ENCODE measurements around the gene CAP2.
"Not testable (repeated sequence)": the region's sequence is repeated elsewhere in the genome, so short reads cannot be mapped to it uniquely, and the experiment has no call there.

CAP2 gene

DNA sequence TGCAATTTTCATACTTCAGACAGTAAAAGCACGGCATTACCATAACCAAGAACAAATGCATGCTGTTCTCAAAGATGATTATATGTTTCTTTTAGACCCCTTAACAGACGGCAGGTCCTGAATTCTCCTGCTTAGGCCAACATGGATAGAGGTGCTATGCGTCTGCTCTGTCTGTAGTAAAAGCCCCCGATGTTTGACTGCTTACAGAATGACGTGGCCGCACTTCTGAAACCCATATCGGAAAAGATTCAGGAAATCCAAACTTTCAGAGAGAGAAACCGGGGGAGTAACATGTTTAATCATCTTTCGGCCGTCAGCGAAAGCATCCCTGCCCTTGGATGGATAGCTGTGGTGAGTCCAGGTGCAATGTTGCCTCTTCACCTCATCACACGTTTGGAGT lies 113.6 kb downstream of the CAP2 start:
- no peak for ATAC-seq
- Mint-ChIP-seq H3K4me1 (no peaks in the 10 kb centered on the region), H3K27me3 (no peaks in the 10 kb centered on the region), H3K4me3 (no peak overlapping the region), H3K36me3 (no peaks in the 10 kb centered on the region), H3K27ac (no peak overlapping the region), H3K9me3 (no peaks in the 10 kb centered on the region)

DNA sequence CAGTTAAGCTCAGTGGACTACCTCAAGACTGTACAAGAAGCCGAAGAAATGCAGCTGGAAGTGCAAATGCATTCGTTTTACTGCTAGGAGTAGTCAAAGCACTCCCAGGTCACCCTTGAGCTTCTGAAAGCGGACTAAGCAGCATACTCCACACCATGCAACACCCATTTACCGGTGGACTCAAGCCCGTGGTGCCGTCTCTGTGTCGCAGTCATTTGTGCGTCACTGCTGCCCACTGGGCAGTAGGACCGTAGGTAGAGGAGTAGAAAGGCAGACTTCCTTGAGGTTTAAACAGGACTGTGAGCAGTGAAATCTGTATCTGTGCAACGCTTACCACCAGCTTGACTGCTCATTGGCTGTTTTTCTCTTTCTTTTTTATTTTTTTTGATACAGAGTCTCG lies 117.7 kb downstream of the CAP2 start:
- Mint-ChIP-seq H3K27me3 (peaks cover 9% of the 10 kb centered on the region), H3K4me1 (no peaks in the 10 kb centered on the region), H3K4me3 (no peak overlapping the region), H3K9me3 (no peaks in the 10 kb centered on the region), H3K36me3 (no peaks in the 10 kb centered on the region), H3K27ac (no peak overlapping the region)
- no peak for ATAC-seq

GRCh38 chr6:17511580-17511979 lies 118.2 kb downstream of the CAP2 start:
- Mint-ChIP-seq H3K9me3 (no peaks in the 10 kb centered on the region), H3K27ac (no peak overlapping the region), H3K4me1 (no peaks in the 10 kb centered on the region), H3K4me3 (no peak overlapping the region), H3K27me3 (peaks cover 9% of the 10 kb centered on the region), H3K36me3 (no peaks in the 10 kb centered on the region)
- no peak for ATAC-seq

DNA sequence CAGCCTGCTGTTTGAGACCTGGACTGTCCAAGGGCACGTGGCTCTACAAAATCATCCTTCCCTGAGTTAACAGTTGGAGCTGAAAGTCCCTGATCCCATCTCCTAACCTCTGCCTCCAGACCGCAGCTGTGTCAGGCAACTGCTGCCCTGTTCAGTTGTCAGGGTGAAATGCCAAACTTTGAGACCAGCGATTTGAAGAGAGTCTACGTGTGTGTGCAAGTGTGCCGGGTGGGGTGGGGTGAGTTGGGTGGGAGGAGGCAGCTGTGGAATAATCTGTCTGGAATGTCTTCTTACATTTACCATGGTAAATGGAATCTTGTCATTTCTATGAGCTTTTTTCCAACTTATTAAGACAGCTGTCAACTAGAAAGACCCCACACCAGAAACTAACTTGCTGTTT lies 125.7 kb downstream of the CAP2 start:
- no peaks in the 10 kb centered on the region for H3K4me1 Mint-ChIP-seq
- no peak overlapping the region for H3K4me3 Mint-ChIP-seq
- H3K27ac Mint-ChIP-seq = no peak overlapping the region
- no peak for ATAC-seq
- H3K36me3 Mint-ChIP-seq = no peaks in the 10 kb centered on the region
- no peaks in the 10 kb centered on the region for H3K9me3 Mint-ChIP-seq
- H3K27me3 Mint-ChIP-seq = peaks cover 11% of the 10 kb centered on the region

DNA sequence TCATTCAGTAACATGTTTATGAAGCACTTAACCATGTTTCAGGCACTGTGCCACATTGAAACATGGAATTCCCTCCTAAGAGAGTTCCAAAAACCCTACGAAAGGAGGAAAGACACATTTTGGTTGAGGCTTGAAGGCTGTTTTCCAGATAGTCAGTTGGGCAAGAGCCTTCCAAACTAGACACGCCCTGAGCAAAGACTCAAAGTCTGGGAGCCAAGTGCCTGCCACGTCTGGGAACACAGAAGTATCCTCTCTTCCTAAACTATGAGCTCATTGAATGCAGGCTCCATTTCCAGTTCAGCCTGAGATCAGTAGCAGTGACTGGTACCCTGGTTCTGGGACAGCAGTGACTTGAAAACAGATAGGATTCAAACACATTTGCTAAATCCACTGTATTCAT lies 132.2 kb downstream of the CAP2 start:
- no peak for ATAC-seq
- Mint-ChIP-seq H3K9me3 (peaks cover 3% of the 10 kb centered on the region), H3K27ac (no peak overlapping the region), H3K4me1 (no peaks in the 10 kb centered on the region), H3K27me3 (peaks cover 10% of the 10 kb centered on the region), H3K36me3 (no peaks in the 10 kb centered on the region), H3K4me3 (no peak overlapping the region)

DNA sequence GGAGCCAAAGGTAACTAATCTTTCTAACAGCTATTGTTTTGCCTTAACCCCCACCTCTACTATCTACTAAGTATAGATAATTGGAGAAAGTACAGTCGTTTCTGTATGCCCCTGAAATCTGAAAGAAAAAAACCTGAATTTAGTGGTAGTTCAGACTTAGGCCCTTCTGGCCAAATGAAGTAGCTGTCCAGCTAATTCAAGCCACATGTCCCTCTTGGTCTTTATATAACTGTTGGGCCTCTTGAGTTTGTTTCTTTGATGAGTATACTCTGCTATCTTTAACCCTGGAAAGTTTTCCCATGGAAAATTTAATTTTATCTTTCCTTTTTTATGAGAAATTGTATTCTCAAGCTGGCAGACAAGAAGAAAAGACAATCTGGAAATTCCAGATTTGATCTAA lies 133.7 kb downstream of the CAP2 start:
- no peak for ATAC-seq
- Mint-ChIP-seq H3K36me3 (no peaks in the 10 kb centered on the region), H3K27me3 (peaks cover 10% of the 10 kb centered on the region), H3K4me3 (no peak overlapping the region), H3K9me3 (peaks cover 3% of the 10 kb centered on the region), H3K27ac (no peak overlapping the region), H3K4me1 (no peaks in the 10 kb centered on the region)

- no peaks in the 10 kb centered on the region for H3K4me1 Mint-ChIP-seq
- no peaks in the 10 kb centered on the region for H3K36me3 Mint-ChIP-seq
- H3K9me3 Mint-ChIP-seq = peaks cover 2% of the 10 kb centered on the region
- H3K27ac Mint-ChIP-seq = no peak overlapping the region
- ATAC-seq = no peak
- no peak overlapping the region for H3K4me3 Mint-ChIP-seq
- H3K27me3 Mint-ChIP-seq = peaks cover 9% of the 10 kb centered on the region
These were observed 137.0 kb downstream of the CAP2 start for GRCh38 chr6:17530321-17530835.

- Mint-ChIP-seq H3K27me3 (peaks cover 21% of the 10 kb centered on the region), H3K9me3 (no peaks in the 10 kb centered on the region), H3K4me1 (no peaks in the 10 kb centered on the region), H3K27ac (no peak overlapping the region), H3K36me3 (no peaks in the 10 kb centered on the region), H3K4me3 (no peak overlapping the region)
- peak; percentile 58 for ATAC-seq
These were observed 143.2 kb downstream of the CAP2 start for GRCh38 chr6:17536586-17536985.

DNA sequence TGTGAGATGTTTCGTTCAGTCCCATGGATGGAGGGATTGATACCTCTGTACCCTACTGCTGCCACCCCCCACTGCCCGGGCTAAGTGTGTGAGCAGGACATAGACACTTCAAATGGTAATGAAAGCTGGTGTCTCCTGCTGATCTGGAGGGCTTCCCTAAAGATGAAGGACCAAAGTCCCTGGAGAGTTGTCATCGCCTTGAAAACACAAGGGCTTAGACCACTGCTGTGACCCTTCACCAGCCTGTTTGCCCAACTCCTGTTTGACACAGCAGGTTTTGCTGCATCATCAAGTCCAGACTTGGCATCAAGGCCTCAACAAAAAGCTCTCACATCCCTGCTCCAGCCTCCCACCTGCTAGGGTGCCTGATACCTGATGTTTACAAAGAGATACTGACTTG lies 148.8 kb downstream of the CAP2 start:
- Mint-ChIP-seq H3K27ac (no peak overlapping the region), H3K36me3 (no peaks in the 10 kb centered on the region), H3K9me3 (no peaks in the 10 kb centered on the region), H3K4me1 (no peaks in the 10 kb centered on the region), H3K4me3 (no peak overlapping the region), H3K27me3 (peaks cover 13% of the 10 kb centered on the region)
- no peak for ATAC-seq

DNA sequence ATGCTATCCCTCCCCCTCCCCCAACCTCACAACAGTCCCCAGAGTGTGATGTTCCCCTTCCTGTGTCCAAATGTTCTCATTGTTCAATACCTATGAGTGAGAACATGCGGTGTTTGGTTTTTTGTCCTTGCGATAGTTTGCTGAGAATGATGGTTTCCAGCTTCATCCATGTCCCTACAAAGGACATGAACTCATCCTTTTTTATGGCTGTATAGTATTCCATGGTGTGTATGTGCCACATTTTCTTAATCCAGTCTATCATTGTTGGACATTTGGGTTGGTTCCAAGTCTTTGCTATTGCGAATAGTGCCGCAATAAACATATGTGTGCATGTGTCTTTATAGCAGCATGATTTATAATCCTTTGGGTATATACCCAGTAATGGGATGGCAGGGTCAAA lies 152.3 kb downstream of the CAP2 start:
- H3K4me3 Mint-ChIP-seq, H3K9me3 Mint-ChIP-seq, H3K36me3 Mint-ChIP-seq, H3K27ac Mint-ChIP-seq, ATAC-seq, H3K4me1 Mint-ChIP-seq: not testable (repeated sequence)
- H3K27me3 Mint-ChIP-seq = peaks cover 14% of the 10 kb centered on the region

DNA sequence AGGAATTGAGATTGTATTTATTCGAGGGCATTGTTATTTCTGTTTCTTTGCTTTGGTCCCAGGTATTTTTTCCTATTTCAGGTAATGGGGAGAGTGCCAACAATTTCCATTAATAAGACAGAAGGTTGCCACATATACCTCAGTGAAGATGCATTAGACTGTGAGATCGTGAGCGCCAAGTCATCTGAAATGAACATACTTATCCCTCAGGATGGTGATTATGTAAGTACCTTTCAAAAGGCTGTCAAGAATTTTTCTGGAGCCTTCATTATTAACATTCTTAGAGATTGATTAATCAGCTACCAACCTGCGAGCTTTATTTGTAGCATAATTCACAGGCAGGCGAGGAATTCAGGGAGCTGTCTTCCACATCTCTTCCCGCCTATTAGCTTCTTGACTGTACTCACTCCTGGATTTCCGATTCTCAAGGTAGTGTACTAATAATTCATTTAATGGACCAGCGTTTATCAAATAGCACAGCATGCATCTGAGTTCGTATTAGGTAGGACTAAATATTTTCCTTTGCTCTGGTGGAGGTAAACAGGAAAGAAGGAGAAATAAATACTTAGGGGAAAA lies 158.1 kb downstream of the CAP2 start:
- no peak for ATAC-seq

GRCh38 chr6:17552861-17553260 lies 159.5 kb downstream of the CAP2 start:
- ATAC-seq = no peak
- peaks cover 16% of the 10 kb centered on the region for H3K27me3 Mint-ChIP-seq
- no peaks in the 10 kb centered on the region for H3K4me1 Mint-ChIP-seq
- H3K27ac Mint-ChIP-seq = no peak overlapping the region
- H3K4me3 Mint-ChIP-seq = no peak overlapping the region
- no peaks in the 10 kb centered on the region for H3K9me3 Mint-ChIP-seq
- H3K36me3 Mint-ChIP-seq = no peaks in the 10 kb centered on the region

More for the DNA sequence above, 158.1 kb downstream of the CAP2 start:
- H3K27me3 Mint-ChIP-seq = peaks cover 23% of the 10 kb centered on the region
- no peaks in the 10 kb centered on the region for H3K4me1 Mint-ChIP-seq
- no peaks in the 10 kb centered on the region for H3K9me3 Mint-ChIP-seq
- H3K4me3 Mint-ChIP-seq = no peak overlapping the region
- no peak overlapping the region for H3K27ac Mint-ChIP-seq
- H3K36me3 Mint-ChIP-seq = no peaks in the 10 kb centered on the region

GRCh38 chr6:17556014-17556413 lies 162.6 kb downstream of the CAP2 start:
- Mint-ChIP-seq H3K4me3 (no peak overlapping the region), H3K4me1 (no peaks in the 10 kb centered on the region), H3K36me3 (no peaks in the 10 kb centered on the region), H3K27ac (no peak overlapping the region), H3K27me3 (peaks cover 8% of the 10 kb centered on the region), H3K9me3 (peaks cover 3% of the 10 kb centered on the region)
- ATAC-seq = no peak

DNA sequence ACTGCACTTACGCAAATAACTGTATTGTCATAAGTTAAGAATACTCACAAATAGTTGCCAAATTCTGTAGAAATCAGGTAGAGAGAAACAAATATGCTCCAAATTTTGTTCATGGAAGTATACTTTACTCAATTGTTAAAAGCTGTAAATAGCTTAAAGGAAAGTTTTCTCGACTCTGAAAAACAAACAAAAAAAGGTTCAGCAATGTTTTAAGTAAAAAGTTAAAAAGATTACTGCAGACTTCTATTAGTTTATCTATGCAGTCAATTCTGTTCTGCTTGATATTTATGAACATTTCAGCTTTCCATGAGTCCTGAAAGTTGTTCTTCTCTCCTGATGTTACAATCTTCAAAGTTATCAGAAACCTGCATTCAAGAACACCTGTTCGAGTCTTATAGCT lies 169.2 kb downstream of the CAP2 start:
- no peaks in the 10 kb centered on the region for H3K4me1 Mint-ChIP-seq
- no peak overlapping the region for H3K27ac Mint-ChIP-seq
- peaks cover 13% of the 10 kb centered on the region for H3K9me3 Mint-ChIP-seq
- no peak overlapping the region for H3K4me3 Mint-ChIP-seq
- H3K27me3 Mint-ChIP-seq = no peaks in the 10 kb centered on the region
- H3K36me3 Mint-ChIP-seq = peaks cover 6% of the 10 kb centered on the region
- no peak for ATAC-seq

DNA sequence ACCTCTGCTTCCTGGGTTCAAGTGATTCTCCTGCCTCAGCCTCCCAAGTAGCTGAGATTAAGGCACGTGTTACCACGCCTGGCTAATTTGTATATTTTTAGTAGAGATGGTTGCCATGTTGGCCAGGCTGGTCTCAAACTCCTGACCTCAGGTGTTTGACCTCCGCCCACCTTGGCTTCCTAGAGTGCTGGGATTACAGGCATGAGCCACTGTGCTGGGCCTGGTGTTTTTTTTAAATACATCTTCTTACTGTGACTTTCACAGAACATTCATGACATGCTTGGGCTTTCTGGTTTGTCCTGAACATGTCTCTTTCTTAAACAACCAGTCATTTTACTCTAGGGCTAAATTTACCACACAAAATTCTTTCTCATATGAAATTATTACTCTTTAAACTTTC lies 172.0 kb downstream of the CAP2 start:
- Mint-ChIP-seq H3K4me1 (no peaks in the 10 kb centered on the region), H3K27me3 (peaks cover 9% of the 10 kb centered on the region), H3K27ac (no peak overlapping the region), H3K4me3 (no peak overlapping the region), H3K36me3 (peaks cover 6% of the 10 kb centered on the region), H3K9me3 (peaks cover 13% of the 10 kb centered on the region)
- no peak for ATAC-seq

DNA sequence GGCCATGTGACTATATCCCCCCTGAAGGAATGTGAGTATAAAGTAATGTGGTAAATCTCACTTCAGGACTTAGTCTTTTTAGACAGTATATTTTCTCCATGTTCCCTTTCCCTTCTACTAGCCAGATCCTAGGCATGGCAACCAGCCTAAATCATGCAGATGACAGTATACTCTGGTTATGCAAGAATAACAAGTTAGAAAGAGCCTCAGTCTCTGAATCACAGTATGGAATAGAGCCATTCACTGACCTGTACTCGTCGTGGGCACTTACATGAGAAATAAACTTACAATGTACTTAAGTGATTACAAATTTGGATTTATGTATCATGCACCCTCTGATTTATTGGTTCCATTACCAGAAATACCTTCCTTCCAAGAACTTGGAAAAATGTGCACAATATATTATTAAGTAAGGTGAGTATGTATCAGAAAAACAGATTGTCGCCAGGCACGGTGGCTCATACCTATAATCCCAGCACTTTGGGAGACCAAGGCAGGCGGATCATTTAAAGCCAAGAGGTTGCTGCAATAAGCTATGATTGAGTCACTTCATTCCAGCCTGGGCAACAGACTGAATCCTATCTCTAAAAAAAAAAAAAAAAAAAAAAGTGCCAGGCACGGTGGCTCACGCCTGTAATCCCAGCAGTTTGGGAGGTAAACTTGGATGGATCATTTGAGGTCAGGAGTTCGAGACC lies 181.6 kb downstream of the CAP2 start:
- Mint-ChIP-seq H3K27ac (no peak overlapping the region), H3K9me3 (peaks cover 10% of the 10 kb centered on the region), H3K27me3 (peaks cover 29% of the 10 kb centered on the region), H3K36me3 (no peaks in the 10 kb centered on the region), H3K4me1 (no peaks in the 10 kb centered on the region), H3K4me3 (no peak overlapping the region)
- no peak for ATAC-seq

Measured in stimulated activated memory B cell treated with anti-CD40 and anti-IgM and Interleukin-4, amounts not matched to agents 10 μg/mL and 1 μg/mL and 100 μg/mL, for 72 hours (primary cell).